Breast epithelium (tissue), 4 donors: ENCODE results near the gene MACO1. TPM values are rescaled to one million over a fixed set of nuclear protein-coding genes. Genes with fewer than 3 reads are reported as not detected.
A peak's percentile ranks its signal among the peaks of the same experiment; 100 is the strongest.
"Not testable (repeated sequence)": the region's sequence is repeated elsewhere in the genome, so short reads cannot be mapped to it uniquely, and the experiment has no call there.

Experiments used
- DNase-seq, 2 donors: peaks; one replicate each; pipeline ENCODE4 v3.0.0-alpha.2; 2019; ENCODE audit warnings: low spot score in 2 of 2
- H3K27ac ChIP-seq, 2 donors: fragments of 200-600 bp; sonication (generic) in 1 of 2; one replicate each; pipeline ENCODE4 v1.5.1; 2016 to 2019; ENCODE audit warnings: mild to moderate bottlenecking in 1 of 2
- H3K27me3 ChIP-seq, 2 donors: fragments of 200-600 bp; sonication (generic) in 1 of 2; one replicate each; pipeline versions ENCODE4 v1.5.1 to v1.6.0; 2017 to 2019; ENCODE audit warnings: control low read depth in 1 of 2, mild to moderate bottlenecking in 1 of 2
- H3K36me3 ChIP-seq: fragments of 200-600 bp; one replicate; pipeline ENCODE4 v1.5.1; 2019
- H3K4me1 ChIP-seq, 2 donors: fragments of 200-600 bp; sonication (generic); one replicate each; pipeline ENCODE4 v1.5.1; 2016 to 2019; ENCODE audit warnings: control low read depth in 1 of 2
- H3K4me3 ChIP-seq, 3 donors: fragments of 200-600 bp; sonication (generic); 1 replicate in 2 of 3; 2 replicates in 1 of 3; pipeline ENCODE4 v1.5.1; 2016 to 2019; ENCODE audit warnings: mild to moderate bottlenecking in 3 of 3, moderate library complexity in 2 of 3
- H3K9me3 ChIP-seq, 2 donors: fragments of 200-600 bp; sonication (generic) in 1 of 2; one replicate each; pipeline ENCODE4 v1.5.1; 2016 to 2019; ENCODE audit warnings: control low read depth in 1 of 2
- intact Hi-C: fragments of 100-400 bp; cut with DNase I; formaldehyde crosslinking; loops from one replicate; pipeline ENCODE4 v1.15.1; 2023; ENCODE audit warnings: low total_unique reads
- total RNA-seq, 3 donors: library from RNA; depleted of rRNA; stranded (reverse); fragments of >200 nt; gene quantifications; one replicate each; pipeline ENCODE4 v1.1.0, GENCODE V29; 2016

Gene MACO1
- total RNA-seq, 3 donors from 2014 or later, result 15.0 to 24.0 (median 17.7) TPM

DNA sequence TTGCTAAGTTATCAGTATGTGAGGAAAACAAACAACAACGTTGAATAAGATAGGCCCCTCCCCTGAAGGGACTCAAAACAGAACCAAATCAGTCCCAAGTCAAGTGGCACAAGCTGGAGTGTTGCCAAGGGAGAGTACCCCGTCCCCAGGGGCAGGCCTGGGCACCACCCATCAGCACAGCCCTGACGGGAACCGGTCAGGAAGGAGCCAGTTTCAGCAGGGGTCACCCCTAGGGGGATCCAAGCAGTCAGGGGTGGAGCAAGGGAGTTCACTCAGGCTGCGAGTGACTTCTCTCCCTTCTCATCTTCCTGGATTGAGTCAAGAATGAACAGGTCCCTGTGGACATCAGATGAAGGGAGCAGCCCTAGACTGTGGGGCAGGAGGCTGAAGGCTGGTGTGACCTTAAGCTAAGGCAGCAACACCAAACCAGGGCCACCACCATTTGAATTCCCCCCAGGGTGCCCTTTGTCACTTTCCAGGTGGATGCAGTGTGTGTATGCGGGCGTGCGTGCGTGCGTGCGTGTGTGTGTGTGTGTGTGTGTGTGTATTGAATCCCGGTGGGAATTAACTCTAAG is 24.9 kb upstream of the MACO1 start:
- intact Hi-C loops, H3K27me3 ChIP-seq, DNase-seq, H3K4me1 ChIP-seq, H3K36me3 ChIP-seq, H3K9me3 ChIP-seq, H3K27ac ChIP-seq, H3K4me3 ChIP-seq: not testable (repeated sequence)

- H3K36me3 ChIP-seq, intact Hi-C loops, DNase-seq, H3K4me3 ChIP-seq, H3K27me3 ChIP-seq, H3K4me1 ChIP-seq, H3K27ac ChIP-seq, H3K9me3 ChIP-seq: not testable (repeated sequence)
Observed at GRCh38 chr1:25409641-25410427, 20.9 kb upstream of the MACO1 start.

DNA sequence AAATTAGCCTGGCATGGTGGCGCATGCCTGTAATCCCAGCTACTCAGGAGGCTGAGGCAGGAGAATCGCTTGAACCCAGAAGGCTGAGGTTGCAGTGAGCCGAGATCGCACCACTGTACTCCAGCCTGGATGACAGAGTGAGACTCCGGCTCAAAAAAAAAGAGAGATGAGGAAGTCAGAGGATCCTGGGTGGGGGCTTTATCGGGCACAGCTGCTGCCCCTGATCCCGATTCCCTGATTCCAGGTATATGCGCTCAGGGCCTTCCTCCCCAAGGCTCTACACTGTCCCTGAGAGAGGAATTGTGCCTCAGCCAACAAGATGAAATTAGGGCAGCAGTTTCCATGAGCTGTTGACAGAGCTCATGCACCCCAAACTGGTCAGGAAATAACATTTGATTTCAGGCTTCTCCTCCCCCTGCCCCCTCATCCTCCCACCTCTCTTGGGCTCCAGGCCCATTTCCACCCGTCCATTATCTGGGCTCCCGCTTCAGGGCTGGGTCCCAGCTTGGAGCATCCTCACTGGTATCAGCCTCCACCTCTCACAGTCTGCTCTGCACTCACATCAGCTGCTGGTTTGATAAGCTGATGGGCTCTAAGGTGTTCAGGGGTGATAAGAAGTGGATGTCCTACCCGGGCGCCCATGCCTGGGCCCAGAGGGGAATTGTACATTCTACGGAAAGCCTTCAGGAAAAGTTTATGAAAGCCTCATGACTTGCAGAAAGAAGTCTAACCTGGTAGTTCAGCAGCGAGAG is 17.6 kb upstream of the MACO1 start:
- DNase-seq, H3K27me3 ChIP-seq, intact Hi-C loops, H3K4me3 ChIP-seq, H3K27ac ChIP-seq, H3K9me3 ChIP-seq, H3K36me3 ChIP-seq, H3K4me1 ChIP-seq: not testable (repeated sequence)

DNA sequence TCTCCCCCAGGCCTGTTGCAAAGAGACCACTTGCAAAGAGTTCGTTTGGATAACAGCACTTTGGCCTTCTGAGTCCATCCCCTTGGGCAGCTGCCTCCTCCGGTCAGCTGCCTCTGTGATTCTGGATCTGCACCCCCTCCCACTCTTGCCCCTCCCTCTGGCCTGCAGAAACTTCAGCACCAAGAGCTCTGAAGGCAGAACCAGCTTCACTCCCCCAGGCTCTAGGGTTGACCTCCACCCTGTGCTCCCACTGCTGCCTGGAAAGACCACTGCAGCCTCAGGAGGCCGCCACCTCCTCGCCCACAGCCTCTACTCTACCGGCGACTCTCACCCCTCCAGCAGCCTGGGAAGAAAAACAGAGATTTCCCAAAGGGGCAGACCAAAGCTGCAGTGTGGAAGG is 16.5 kb upstream of the MACO1 start:
- H3K4me3 ChIP-seq, H3K9me3 ChIP-seq, H3K4me1 ChIP-seq, intact Hi-C loops, H3K36me3 ChIP-seq, DNase-seq, H3K27ac ChIP-seq, H3K27me3 ChIP-seq: not testable (repeated sequence)

- H3K27ac ChIP-seq, intact Hi-C loops, DNase-seq, H3K27me3 ChIP-seq, H3K36me3 ChIP-seq, H3K4me3 ChIP-seq, H3K4me1 ChIP-seq, H3K9me3 ChIP-seq: not testable (repeated sequence)
Observed at GRCh38 chr1:25414578-25414977, 16.1 kb upstream of the MACO1 start.

DNA sequence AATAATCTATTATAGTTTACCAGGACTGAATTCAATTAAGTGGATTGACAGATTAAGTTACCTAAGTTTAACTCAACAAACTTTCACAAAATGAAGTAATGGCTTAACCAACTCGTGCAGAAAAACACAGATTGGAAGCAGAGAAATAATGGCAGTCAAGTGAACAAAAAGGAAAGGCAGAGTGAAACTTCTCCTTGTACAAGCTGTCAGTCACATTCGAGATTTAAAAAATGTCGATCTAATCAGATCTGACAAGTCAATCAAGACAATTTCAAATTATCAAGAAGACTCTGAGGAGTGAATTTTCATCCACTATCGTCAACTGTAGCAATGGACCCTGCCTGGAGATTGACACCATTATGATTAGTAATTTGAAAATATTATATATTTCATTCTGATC is 13.4 kb upstream of the MACO1 start:
- H3K4me1 ChIP-seq, H3K4me3 ChIP-seq, DNase-seq, H3K27me3 ChIP-seq, intact Hi-C loops, H3K9me3 ChIP-seq, H3K36me3 ChIP-seq, H3K27ac ChIP-seq: not testable (repeated sequence)

DNA sequence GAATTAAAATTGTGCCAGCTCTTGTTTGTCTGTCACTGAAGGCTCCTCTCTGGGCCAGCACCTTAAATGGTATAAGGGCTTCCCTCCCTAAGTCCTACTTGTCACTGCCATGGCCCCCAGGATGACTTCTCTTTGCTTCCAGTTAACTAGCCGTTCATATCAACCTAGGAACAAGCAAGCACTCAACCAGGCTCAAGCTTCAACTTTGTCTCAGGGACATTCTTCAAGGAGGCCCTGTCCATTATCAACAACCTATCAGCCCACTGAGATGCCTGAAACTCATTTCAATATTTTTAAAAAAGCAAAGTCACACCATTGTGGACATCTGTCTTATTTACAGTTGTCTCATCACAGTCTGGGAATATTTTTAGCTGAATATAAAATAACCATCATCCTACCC is 11.4 kb upstream of the MACO1 start:
- DNase-seq, H3K27ac ChIP-seq, H3K4me3 ChIP-seq, H3K36me3 ChIP-seq, H3K9me3 ChIP-seq, H3K4me1 ChIP-seq, intact Hi-C loops, H3K27me3 ChIP-seq: not testable (repeated sequence)

DNA sequence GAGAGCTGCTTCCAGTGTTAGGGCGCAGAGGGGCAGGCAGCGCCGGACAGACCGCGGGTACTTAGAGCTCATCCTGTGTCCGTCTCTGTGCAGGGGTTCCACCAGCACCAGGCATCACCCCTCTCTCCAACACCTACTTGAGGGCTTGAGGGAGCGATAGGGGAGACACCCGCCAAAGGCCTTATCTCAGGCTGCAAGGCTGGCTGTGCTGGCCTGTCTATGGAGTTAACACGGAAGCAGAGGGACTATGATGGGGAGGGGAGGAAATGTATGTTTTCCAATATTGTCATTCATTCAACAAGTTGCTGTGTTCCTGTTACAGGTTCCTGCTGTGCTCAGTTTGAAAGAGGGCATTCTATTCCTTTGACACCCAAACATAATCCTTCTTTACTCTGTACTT is 10.0 kb upstream of the MACO1 start, which contains the start of gene RHCE:
TSS of gene RHCE (minus strand) at position 111 of the 400 bp plus-strand sequence. CDS start at position 72, 39 bp downstream.
- H3K36me3 ChIP-seq, H3K4me3 ChIP-seq, H3K9me3 ChIP-seq, intact Hi-C loops, DNase-seq, H3K27me3 ChIP-seq, H3K4me1 ChIP-seq, H3K27ac ChIP-seq: not testable (repeated sequence)

- H3K27me3 ChIP-seq, H3K9me3 ChIP-seq, H3K4me1 ChIP-seq, H3K27ac ChIP-seq, H3K36me3 ChIP-seq, H3K4me3 ChIP-seq, intact Hi-C loops: not testable (repeated sequence)
- DNase-seq, result peak; percentile 30 to 72
Observed at GRCh38 chr1:25423206-25423605, 7.5 kb upstream of the MACO1 start.
